Measurements from ENCODE around the gene NMNAT3. TPM values are rescaled to one million over a fixed set of nuclear protein-coding genes. Genes with fewer than 3 reads are reported as not detected.

NMNAT3 gene
- total RNA-seq, 1 experiment from 2014 or later, result 1.3 TPM

- H3K4me3 Mint-ChIP-seq, result no peak overlapping the region
These were observed 89.3 kb downstream of the NMNAT3 start for GRCh38 chr3:139588450-139588849.

More at GRCh38 chr3:139588450-139588849, 89.3 kb downstream of the NMNAT3 start:
- Histone ChIP-seq H3K27ac (ENCODE audit: insufficient read length, low read depth, low read length) (no peak overlapping the region), H3K27me3 (ENCODE audit: insufficient read depth, low read length) (no peaks in the 10 kb centered on the region), H3T11ph (ENCODE audit: low read length) (no peak overlapping the region), H3K23ac (ENCODE audit: insufficient read length, low read depth, low read length) (no peak overlapping the region), H3K4me1 (ENCODE audit: insufficient read depth, low read length) (no peaks in the 10 kb centered on the region), H3K79me2 (ENCODE audit: insufficient read depth, low read length) (no peaks in the 10 kb centered on the region), H2BK20ac (ENCODE audit: low read depth, low read length, poor library complexity, severe bottlenecking) (no peak overlapping the region), H3K4me2 (ENCODE audit: insufficient read depth, insufficient read length, low read length) (no peak overlapping the region), H2BK120ac (ENCODE audit: low read depth, low read length, poor library complexity, severe bottlenecking) (no peak overlapping the region), H3K14ac (ENCODE audit: insufficient read depth, low read length) (no peak overlapping the region), H2BK15ac (ENCODE audit: low read depth, low read length) (no peak overlapping the region), H4K8ac (replicated peaks; ENCODE audit: insufficient read length, low read depth, low read length) (no peak overlapping the region), H3K4ac (ENCODE audit: low read depth, low read length) (no peak overlapping the region), H3K18ac (ENCODE audit: insufficient read length, low read depth, low read length) (no peak overlapping the region), H2BK12ac (ENCODE audit: insufficient read length, low read depth, low read length) (no peak overlapping the region), H4K20me1 (ENCODE audit: control insufficient read depth, insufficient read depth, insufficient read length) (no peaks in the 10 kb centered on the region), H3K9ac (ENCODE audit: extremely low read depth, insufficient read length, low read length) (no peak overlapping the region), H2AFZ (ENCODE audit: low read length) (no peak overlapping the region), H4K91ac (ENCODE audit: insufficient read length, low read depth, low read length) (no peak overlapping the region), H2BK5ac (ENCODE audit: insufficient read length, low read length) (no peak overlapping the region), H4K5ac (ENCODE audit: insufficient read length, low read depth, low read length) (no peak overlapping the region), H3K9me3 (ENCODE audit: control insufficient read depth, low read depth, low read length) (no peaks in the 10 kb centered on the region), H3K56ac (ENCODE audit: insufficient read length, low read depth, low read length) (no peak overlapping the region), H3K79me1 (ENCODE audit: insufficient read depth, low read depth, low read length, poor library complexity, severe bottlenecking) (no peaks in the 10 kb centered on the region), H2AK5ac (ENCODE audit: insufficient read length, low read length) (no peak overlapping the region), H3K23me2 (ENCODE audit: insufficient read length, low read depth, low read length, poor library complexity, severe bottlenecking) (no peaks in the 10 kb centered on the region)
- Mint-ChIP-seq H3K36me3 (ENCODE audit: insufficient read depth in 1 of 3, low read depth in 3 of 3) (0 out of 7 replicates have a peak, but pooled peaks cover 0 to 3% (median 0%) of the 10 kb centered on the region in 3 experiments), H3K27ac (no peak overlapping the region), H3K4me1 (no peaks in the 10 kb centered on the region), H3K27me3 (ENCODE audit: low read depth) (peaks cover 2% of the 10 kb centered on the region; the same call in 1 of the 2 replicates), H3K9me3 (peaks cover 5 to 8% of the 10 kb centered on the region in 2 experiments; a peak in 3 of 5 replicates)
- no CpG with 5 or more reads among the region's 4 CpGs for WGBS (ENCODE audit: extremely low coverage, insufficient read length, low lambda C conversion rate)
- peak; percentile 71 for TF ChIP-seq CTCF (conservative IDR thresholded peaks at IDR 0.05)
- peak; percentile 77 for DNase-seq
